Cardiac fibroblast (primary cell): ENCODE data around the gene ATG5.
"Not testable (repeated sequence)": the region's sequence is repeated elsewhere in the genome, so short reads cannot be mapped to it uniquely, and the experiment has no call there.

Experiments used
- DNase-seq, 2 donors: peaks; one replicate each; pipeline versions ENCODE4 v3.0.0 to v3.0.0-alpha.2; 2010; ENCODE audit warnings: low read depth in 2 of 2
- H3K4me3 ChIP-seq, 2 donors: replicated peaks in 1 of 2; 1 replicate in 1 of 2; 2 replicates in 1 of 2; pipeline ENCODE4 v1.5.1; 2011; ENCODE audit warnings: low read depth in 2 of 2, low read length in 2 of 2, mild to moderate bottlenecking in 2 of 2, moderate library complexity in 1 of 2
- CTCF ChIP-seq: IDR thresholded peaks from one replicate; pipeline ENCODE4 v1.5.1; 2011; ENCODE audit warnings: low read depth, mild to moderate bottlenecking, low read length, inconsistent platforms

The ATG5 gene

GRCh38 chr6:106152952-106153351 is 172.6 kb downstream of the ATG5 start:
- no peak for TF ChIP-seq CTCF
- H3K4me3 ChIP-seq: no peak overlapping the region
- no peak for DNase-seq

- H3K4me3 ChIP-seq, DNase-seq: not testable (repeated sequence)
Observed at GRCh38 chr6:106152476-106152875, 173.1 kb downstream of the ATG5 start.

- no peak for DNase-seq
- H3K4me3 ChIP-seq: no peak overlapping the region
- no peak for TF ChIP-seq CTCF
Observed at GRCh38 chr6:106149472-106150069, 176.0 kb downstream of the ATG5 start.

- no peak for TF ChIP-seq CTCF
- no peak for DNase-seq
- H3K4me3 ChIP-seq: no peak overlapping the region
Observed at GRCh38 chr6:106147476-106147875, 178.1 kb downstream of the ATG5 start.

- DNase-seq: peak in 1 of 2 donors; percentile 38
- no peak for TF ChIP-seq CTCF
- no peak overlapping the region for H3K4me3 ChIP-seq
Observed at GRCh38 chr6:106146852-106147351, 178.7 kb downstream of the ATG5 start.

GRCh38 chr6:106145741-106146227 is 179.8 kb downstream of the ATG5 start:
- TF ChIP-seq CTCF: no peak
- peak in 1 of 2 donors; percentile 32 for DNase-seq
- no peak overlapping the region for H3K4me3 ChIP-seq

GRCh38 chr6:106145144-106145543 is 180.4 kb downstream of the ATG5 start:
- H3K4me3 ChIP-seq: no peak overlapping the region
- no peak for TF ChIP-seq CTCF
- no peak for DNase-seq
